ENCODE data around the gene JARID2.

JARID2 gene

DNA sequence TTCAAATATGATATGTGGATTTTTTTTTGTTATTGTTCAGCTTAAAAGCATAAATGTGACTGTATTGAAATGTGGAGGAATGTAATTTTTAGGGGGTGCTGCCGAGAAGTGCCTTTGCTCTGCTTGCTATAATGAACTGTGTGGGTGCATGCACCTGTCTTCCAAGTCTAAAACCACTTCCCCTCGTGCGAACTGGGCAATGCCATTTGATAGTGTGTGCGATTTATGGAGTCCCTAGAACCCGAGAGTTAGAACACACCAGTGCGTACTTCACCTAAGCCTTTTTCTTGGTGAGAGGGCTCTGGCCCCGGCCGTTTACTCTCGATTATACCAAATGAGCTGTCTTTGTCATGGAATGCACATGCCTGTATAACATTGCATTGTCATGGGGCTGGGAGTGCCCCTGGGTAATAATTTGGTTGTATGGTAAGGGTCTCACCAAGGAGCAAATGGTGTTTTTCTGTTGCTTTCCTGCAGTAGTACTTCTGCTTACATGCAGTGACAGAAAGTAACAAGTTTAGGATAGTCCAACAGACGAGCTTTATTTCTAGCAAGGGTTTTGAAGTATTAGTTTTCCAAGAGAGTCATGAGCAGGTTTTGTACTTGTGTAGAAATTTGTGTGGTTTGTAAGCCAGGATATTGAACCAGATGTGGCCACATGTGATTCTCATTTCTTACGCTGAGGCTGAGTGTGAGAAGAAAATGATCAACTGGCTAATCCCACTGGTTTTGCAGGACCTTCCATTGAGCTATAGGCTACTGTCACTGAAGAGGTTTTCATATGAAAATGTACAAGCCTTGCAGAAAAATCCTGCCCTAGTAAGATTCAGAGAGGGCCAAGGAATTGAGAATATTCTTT lies 244.6 kb downstream of the JARID2 start:
- ChIA-PET POLR2A (no interaction called here), CTCF (interaction anchor here (0.8 to 2.0 kb wide), 17 partner anchors 8 to 1361 kb away, joined by 3 to 6 read pairs (median 4); no protein-coding TSS in a partner anchor)
- DNase-seq (ENCODE audit: low read depth, low spot score) = no peak
- TF ChIP-seq, protein P1, sequence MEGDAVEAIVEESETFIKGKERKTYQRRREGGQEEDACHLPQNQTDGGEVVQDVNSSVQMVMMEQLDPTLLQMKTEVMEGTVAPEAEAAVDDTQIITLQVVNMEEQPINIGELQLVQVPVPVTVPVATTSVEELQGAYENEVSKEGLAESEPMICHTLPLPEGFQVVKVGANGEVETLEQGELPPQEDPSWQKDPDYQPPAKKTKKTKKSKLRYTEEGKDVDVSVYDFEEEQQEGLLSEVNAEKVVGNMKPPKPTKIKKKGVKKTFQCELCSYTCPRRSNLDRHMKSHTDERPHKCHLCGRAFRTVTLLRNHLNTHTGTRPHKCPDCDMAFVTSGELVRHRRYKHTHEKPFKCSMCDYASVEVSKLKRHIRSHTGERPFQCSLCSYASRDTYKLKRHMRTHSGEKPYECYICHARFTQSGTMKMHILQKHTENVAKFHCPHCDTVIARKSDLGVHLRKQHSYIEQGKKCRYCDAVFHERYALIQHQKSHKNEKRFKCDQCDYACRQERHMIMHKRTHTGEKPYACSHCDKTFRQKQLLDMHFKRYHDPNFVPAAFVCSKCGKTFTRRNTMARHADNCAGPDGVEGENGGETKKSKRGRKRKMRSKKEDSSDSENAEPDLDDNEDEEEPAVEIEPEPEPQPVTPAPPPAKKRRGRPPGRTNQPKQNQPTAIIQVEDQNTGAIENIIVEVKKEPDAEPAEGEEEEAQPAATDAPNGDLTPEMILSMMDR (IDR thresholded peaks at IDR 0.05; ENCODE audit: insufficient read depth, low read length, missing control alignments) = no peak
- H3K4me3 ChIP-seq (ENCODE audit: low read depth, low read length) = no peak overlapping the region

DNA sequence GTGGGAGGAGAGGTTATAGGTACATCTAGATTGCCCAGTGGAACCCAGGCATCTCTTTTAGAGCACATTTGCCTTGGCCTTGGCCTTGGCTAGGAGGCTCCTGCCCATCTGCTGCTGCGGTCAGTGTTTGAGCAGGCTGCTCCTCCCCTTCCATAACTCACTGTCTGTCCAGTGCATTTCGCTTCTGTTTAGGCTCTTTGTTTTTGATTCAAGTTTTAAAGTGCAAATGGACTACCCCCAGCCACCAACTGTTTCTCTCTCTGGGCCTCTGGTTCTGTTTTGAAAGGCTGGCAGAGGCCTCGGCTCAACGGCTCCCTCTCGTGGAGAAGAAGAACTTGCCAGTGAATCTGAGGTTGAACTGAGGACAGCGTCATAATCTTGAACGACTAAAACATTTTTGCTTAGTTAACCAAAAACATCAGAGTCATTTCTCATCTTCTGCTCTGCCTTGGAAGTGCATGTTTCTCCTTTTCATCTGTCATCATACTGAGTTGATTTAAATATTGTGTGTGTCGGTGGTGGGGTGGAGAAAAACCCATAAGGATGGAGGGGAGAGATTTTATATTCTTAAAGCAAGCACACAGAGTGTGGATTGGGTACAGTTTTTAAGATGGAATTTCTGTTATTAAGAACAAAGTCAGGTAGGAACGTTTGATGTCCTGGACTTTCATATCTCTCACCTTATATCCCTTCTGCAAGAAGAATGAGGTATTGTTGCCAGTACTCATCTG lies 245.6 kb downstream of the JARID2 start:
- TF ChIP-seq, protein P1 (IDR thresholded peaks at IDR 0.05; ENCODE audit: insufficient read depth, low read length, missing control alignments) = peak; percentile 88
- peak; percentile 50 for DNase-seq (ENCODE audit: low read depth, low spot score)
- H3K4me3 ChIP-seq (ENCODE audit: low read depth, low read length) = no peak overlapping the region
- CTCF ChIA-PET = interaction anchor here (0.9 to 2.0 kb wide), 20 partner anchors 9 to 1280 kb away, joined by 3 to 6 read pairs (median 4); no protein-coding TSS in a partner anchor
- POLR2A ChIA-PET = no interaction called here

DNA sequence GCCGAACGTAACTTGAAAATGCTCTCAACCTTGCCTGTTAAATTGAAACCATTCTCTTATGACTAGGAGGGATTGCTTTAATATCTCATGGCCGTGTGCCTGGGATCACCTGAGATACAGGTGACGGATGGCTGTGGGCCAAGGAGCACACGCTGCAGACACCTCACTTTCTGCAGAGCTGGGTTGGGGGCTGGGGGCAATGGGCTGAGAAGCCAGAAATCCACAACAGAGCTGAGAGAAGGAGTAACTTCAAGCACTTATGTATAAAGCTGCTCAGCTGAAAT lies 246.1 kb downstream of the JARID2 start:
- TF ChIP-seq, protein P1 (IDR thresholded peaks at IDR 0.05; ENCODE audit: insufficient read depth, low read length, missing control alignments) = no peak
- H3K4me3 ChIP-seq (ENCODE audit: low read depth, low read length) = no peak overlapping the region
- DNase-seq (ENCODE audit: low read depth, low spot score) = no peak
- POLR2A ChIA-PET = no interaction called here
- CTCF ChIA-PET = interaction anchor here (0.9 to 1.7 kb wide), 10 partner anchors 10 to 1280 kb away, joined by 3 to 10 read pairs (median 4); no protein-coding TSS in a partner anchor

DNA sequence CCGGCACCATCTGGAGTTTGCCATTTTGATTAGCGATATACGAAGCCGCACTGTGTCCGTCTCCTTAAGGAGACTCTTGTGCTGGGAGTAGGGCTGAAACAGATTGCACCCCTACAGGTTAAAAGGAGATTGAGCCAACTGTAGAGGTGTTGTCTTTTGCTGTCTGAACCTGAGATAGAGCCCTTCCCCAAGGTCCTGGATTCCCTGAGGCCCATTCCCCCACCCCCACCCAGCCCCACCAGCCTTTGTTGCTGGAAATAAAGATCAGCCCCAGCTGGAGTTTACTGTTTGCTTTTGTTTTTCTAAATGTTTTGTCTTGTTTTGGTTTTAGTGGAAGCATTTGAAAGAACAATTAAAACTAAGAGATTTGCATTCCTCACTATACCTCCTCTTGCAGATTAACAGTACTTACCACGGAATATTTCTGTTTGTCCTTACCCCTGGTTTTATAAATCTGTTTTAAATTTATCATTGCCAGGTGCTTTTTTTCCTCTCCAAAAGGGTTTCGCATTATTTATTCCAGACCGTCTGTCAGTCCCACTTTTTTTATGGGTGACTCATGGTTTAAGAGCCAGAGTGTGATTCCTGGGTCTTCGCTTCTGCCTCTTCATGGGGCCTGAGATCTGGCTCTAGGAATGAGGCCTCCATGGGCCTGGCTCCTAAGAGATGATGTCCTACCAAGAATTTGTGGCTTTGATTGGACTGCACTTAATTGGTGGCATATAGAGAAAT lies 247.7 kb downstream of the JARID2 start:
- TF ChIP-seq, protein P1 (IDR thresholded peaks at IDR 0.05; ENCODE audit: insufficient read depth, low read length, missing control alignments) = no peak
- CTCF ChIA-PET = interaction anchor here (1.5 to 1.7 kb wide), 3 partner anchors 11 to 131 kb away, joined by 3 to 10 read pairs (median 4); no protein-coding TSS in a partner anchor
- no peak for DNase-seq (ENCODE audit: low read depth, low spot score)
- H3K4me3 ChIP-seq (ENCODE audit: low read depth, low read length) = no peak overlapping the region
- POLR2A ChIA-PET = no interaction called here

DNA sequence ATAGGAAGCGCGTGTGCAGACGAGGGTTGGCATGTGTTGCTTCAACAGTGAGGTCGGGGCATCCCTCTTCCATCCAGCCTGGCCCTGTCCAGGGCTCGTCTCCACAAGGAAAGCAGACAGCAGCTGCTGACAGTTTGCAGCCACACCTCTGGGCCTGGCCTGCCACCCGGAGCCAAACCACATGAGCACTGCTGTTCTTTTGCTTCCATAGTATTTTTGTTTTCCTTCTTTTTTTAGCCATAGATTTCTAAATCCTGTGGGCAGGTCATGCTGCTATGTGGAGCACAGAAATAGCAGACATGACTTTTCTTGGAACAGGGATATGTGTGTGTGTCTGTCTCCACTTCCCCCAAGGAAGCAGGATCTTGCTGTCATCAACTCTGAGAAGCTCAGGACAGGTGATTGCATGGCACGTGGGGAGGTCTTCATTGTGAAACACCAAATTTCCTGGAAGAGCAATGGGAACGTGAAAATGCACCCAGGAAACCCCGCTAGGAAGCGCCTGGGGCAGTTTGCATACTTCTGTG lies 249.6 kb downstream of the JARID2 start:
- H3K4me3 ChIP-seq (ENCODE audit: low read depth, low read length) = no peak overlapping the region
- CTCF ChIA-PET = no interaction called here
- POLR2A ChIA-PET = no interaction called here
- TF ChIP-seq, protein P1 (IDR thresholded peaks at IDR 0.05; ENCODE audit: insufficient read depth, low read length, missing control alignments) = no peak
- no peak for DNase-seq (ENCODE audit: low read depth, low spot score)
